Keratinocyte (primary cell): ENCODE data around the gene SLC27A1.
"Not testable (repeated sequence)": the region's sequence is repeated elsewhere in the genome, so short reads cannot be mapped to it uniquely, and the experiment has no call there.

Source experiments
- EZH2 ChIP-seq: IDR thresholded peaks from one replicate; pipeline ENCODE4 v1.6.1; 2012; ENCODE audit warnings: inconsistent platforms, mild to moderate bottlenecking, low read length, moderate library complexity
- TF ChIP-seq, protein P1 (sequence below), 3 experiments: IDR thresholded peaks in 1 of 3; conservative IDR thresholded peaks in 1 of 3; optimal IDR thresholded peaks in 1 of 3; 2 replicates in 2 of 3; 3 replicates in 1 of 3; pipeline versions ENCODE3 to v1.5.1; 2011; ENCODE audit warnings: low read length in 3 of 3, mild to moderate bottlenecking in 3 of 3, moderate library complexity in 2 of 3, control low read depth in 1 of 3, inconsistent platforms in 1 of 3; ENCODE audit not compliant: insufficient read depth in 2 of 3; ENCODE audit errors: extremely low read depth in 1 of 3

- TF ChIP-seq, protein P1, sequence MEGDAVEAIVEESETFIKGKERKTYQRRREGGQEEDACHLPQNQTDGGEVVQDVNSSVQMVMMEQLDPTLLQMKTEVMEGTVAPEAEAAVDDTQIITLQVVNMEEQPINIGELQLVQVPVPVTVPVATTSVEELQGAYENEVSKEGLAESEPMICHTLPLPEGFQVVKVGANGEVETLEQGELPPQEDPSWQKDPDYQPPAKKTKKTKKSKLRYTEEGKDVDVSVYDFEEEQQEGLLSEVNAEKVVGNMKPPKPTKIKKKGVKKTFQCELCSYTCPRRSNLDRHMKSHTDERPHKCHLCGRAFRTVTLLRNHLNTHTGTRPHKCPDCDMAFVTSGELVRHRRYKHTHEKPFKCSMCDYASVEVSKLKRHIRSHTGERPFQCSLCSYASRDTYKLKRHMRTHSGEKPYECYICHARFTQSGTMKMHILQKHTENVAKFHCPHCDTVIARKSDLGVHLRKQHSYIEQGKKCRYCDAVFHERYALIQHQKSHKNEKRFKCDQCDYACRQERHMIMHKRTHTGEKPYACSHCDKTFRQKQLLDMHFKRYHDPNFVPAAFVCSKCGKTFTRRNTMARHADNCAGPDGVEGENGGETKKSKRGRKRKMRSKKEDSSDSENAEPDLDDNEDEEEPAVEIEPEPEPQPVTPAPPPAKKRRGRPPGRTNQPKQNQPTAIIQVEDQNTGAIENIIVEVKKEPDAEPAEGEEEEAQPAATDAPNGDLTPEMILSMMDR (optimal IDR thresholded peaks at IDR 0.05 in 1 of 3, IDR thresholded peaks at IDR 0.05 in 1 of 3, conservative IDR thresholded peaks at IDR 0.05 in 1 of 3; ENCODE audit: extremely low read depth in 1 of 3, insufficient read depth in 2 of 3, low read length in 3 of 3) = not testable (repeated sequence)
- TF ChIP-seq EZH2 = not testable (repeated sequence)
Observed at GRCh38 chr19:17475011-17475540, 4.8 kb downstream of the SLC27A1 start.
